ENCODE results near the gene LTBP1. TPM values are rescaled to one million over a fixed set of nuclear protein-coding genes. Genes with fewer than 3 reads are reported as not detected.

LTBP1 gene
- total RNA-seq, 5 donors from 2014 or later (not counting 1 experiment from before 2014, with no cell fraction given) = 0.16 to 0.76 (median 0.43) TPM

- H3K27me3 Mint-ChIP-seq = peaks cover 0 to 1% of the 10 kb centered on the region in 2 donors
- no peaks in the 10 kb centered on the region for H3K4me1 ChIP-seq (ENCODE audit: control insufficient read depth in 1 of 2, extremely low read depth in 1 of 2, insufficient read depth in 2 of 2, low read length in 2 of 2)
- H3K4me3 ChIP-seq (ENCODE audit: control insufficient read depth in 1 of 2, extremely low read depth in 1 of 2, low read length in 1 of 2) = no peak overlapping the region
- no peaks in the 10 kb centered on the region for H3K9me3 Mint-ChIP-seq
- no peak overlapping the region for H3K27ac Mint-ChIP-seq
- no peaks in the 10 kb centered on the region for H3K9me3 ChIP-seq
- ChIA-PET POLR2A (no interaction called here), CTCF (no interaction called here)
- ATAC-seq (replicated peaks in 1 of 4) (no peak), DNase-seq (no peak)
- no peak overlapping the region for H3K4me3 Mint-ChIP-seq
- 80% methylated on average over 1 of the region's 3 CpGs for WGBS (ENCODE audit: insufficient coverage)
- no peak overlapping the region for H3K27ac ChIP-seq (ENCODE audit: low read length)
- H3K4me1 Mint-ChIP-seq = peaks cover 6 to 18% (median 15%) of the 10 kb centered on the region in 3 donors
- H3K36me3 Mint-ChIP-seq = no peaks in the 10 kb centered on the region
- no peaks in the 10 kb centered on the region for H3K36me3 ChIP-seq (ENCODE audit: control insufficient read depth in 2 of 2, extremely low read depth in 1 of 2, insufficient read depth in 1 of 2, low read length in 1 of 2)
- no peaks in the 10 kb centered on the region for H3K27me3 ChIP-seq (replicated peaks in 1 of 2; ENCODE audit: control insufficient read depth in 2 of 2, extremely low read depth in 1 of 2, insufficient read depth in 2 of 2, low read length in 1 of 2)
Observed at GRCh38 chr2:33321876-33322483, 375.2 kb downstream of the LTBP1 start.

DNA sequence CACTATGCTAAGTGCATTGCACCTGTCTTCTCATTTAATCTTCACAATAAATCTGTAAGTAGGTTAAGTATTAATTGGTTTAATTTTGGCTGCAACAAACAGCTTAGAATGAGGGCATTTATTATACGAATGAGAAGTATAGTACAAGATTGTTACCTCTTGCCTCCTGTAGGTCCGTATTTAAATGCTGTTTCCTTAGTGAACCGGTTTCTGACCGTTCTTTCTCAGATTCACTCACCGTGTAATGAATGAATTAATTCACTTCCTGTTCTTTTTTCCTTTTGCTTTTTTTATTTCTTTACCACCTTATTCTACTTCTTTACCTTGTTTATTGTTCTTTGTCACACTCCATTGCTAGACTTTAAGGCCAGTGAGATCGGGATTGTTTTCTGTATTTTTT is 375.9 kb downstream of the LTBP1 start:
- Histone ChIP-seq H3K36me3 (ENCODE audit: control insufficient read depth in 2 of 2, extremely low read depth in 1 of 2, insufficient read depth in 1 of 2, low read length in 1 of 2) (no peaks in the 10 kb centered on the region), H3K4me3 (ENCODE audit: control insufficient read depth in 1 of 2, extremely low read depth in 1 of 2, low read length in 1 of 2) (no peak overlapping the region), H3K27ac (ENCODE audit: low read length) (no peak overlapping the region), H3K27me3 (replicated peaks in 1 of 2; ENCODE audit: control insufficient read depth in 2 of 2, extremely low read depth in 1 of 2, insufficient read depth in 2 of 2, low read length in 1 of 2) (no peaks in the 10 kb centered on the region), H3K4me1 (ENCODE audit: control insufficient read depth in 1 of 2, extremely low read depth in 1 of 2, insufficient read depth in 2 of 2, low read length in 2 of 2) (no peaks in the 10 kb centered on the region), H3K9me3 (no peaks in the 10 kb centered on the region)
- Mint-ChIP-seq H3K27ac (no peak overlapping the region), H3K27me3 (peaks cover 0 to 1% of the 10 kb centered on the region in 2 donors), H3K4me1 (peaks cover 6 to 18% (median 15%) of the 10 kb centered on the region in 3 donors), H3K36me3 (no peaks in the 10 kb centered on the region), H3K9me3 (no peaks in the 10 kb centered on the region), H3K4me3 (no peak overlapping the region)
- no peak for DNase-seq
- WGBS (ENCODE audit: insufficient coverage) = 17% methylated on average over 2 of the region's 6 CpGs
- CTCF ChIA-PET = no interaction called here
- POLR2A ChIA-PET = no interaction called here
- no peak for ATAC-seq (replicated peaks in 1 of 4)

DNA sequence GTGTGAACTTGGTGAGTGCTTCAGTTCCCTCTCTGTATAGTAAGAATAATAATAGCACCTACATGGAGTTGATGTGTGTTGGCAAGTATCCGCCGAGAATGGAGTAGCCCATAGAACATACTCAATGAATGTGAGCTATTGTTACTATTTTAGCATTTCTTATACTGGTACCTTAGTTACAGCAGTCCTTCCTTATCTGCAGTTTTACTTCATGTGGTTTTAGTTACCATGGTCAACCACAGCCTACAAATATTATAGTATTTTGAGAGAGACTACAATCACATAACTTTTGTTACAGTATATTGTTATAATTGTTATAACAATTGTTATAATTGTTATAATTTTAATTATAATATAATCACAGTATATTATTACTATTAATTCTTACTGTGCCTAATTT is 377.2 kb downstream of the LTBP1 start:
- WGBS (ENCODE audit: insufficient coverage) = no CpG with 5 or more reads among the region's 2 CpGs
- no peak overlapping the region for H3K27ac ChIP-seq (ENCODE audit: low read length)
- DNase-seq (no peak), ATAC-seq (replicated peaks in 1 of 4) (no peak)
- H3K4me1 Mint-ChIP-seq = peaks cover 6 to 18% (median 15%) of the 10 kb centered on the region in 3 donors
- H3K4me1 ChIP-seq (ENCODE audit: control insufficient read depth in 1 of 2, extremely low read depth in 1 of 2, insufficient read depth in 2 of 2, low read length in 2 of 2) = no peaks in the 10 kb centered on the region
- no peak overlapping the region for H3K4me3 ChIP-seq (ENCODE audit: control insufficient read depth in 1 of 2, extremely low read depth in 1 of 2, low read length in 1 of 2)
- H3K27me3 Mint-ChIP-seq = peaks cover 1 to 3% of the 10 kb centered on the region in 2 donors
- H3K36me3 Mint-ChIP-seq = no peaks in the 10 kb centered on the region
- ChIA-PET POLR2A (no interaction called here), CTCF (no interaction called here)
- H3K9me3 Mint-ChIP-seq = no peaks in the 10 kb centered on the region
- no peak overlapping the region for H3K27ac Mint-ChIP-seq
- H3K36me3 ChIP-seq (ENCODE audit: control insufficient read depth in 2 of 2, extremely low read depth in 1 of 2, insufficient read depth in 1 of 2, low read length in 1 of 2) = no peaks in the 10 kb centered on the region
- H3K9me3 ChIP-seq = no peaks in the 10 kb centered on the region
- no peaks in the 10 kb centered on the region for H3K27me3 ChIP-seq (replicated peaks in 1 of 2; ENCODE audit: control insufficient read depth in 2 of 2, extremely low read depth in 1 of 2, insufficient read depth in 2 of 2, low read length in 1 of 2)
- no peak overlapping the region for H3K4me3 Mint-ChIP-seq

- H3K27ac Mint-ChIP-seq = no peak overlapping the region
- Histone ChIP-seq H3K27me3 (replicated peaks in 1 of 2; ENCODE audit: control insufficient read depth in 2 of 2, extremely low read depth in 1 of 2, insufficient read depth in 2 of 2, low read length in 1 of 2) (no peaks in the 10 kb centered on the region), H3K36me3 (ENCODE audit: control insufficient read depth in 2 of 2, extremely low read depth in 1 of 2, insufficient read depth in 1 of 2, low read length in 1 of 2) (no peaks in the 10 kb centered on the region), H3K4me3 (ENCODE audit: control insufficient read depth in 1 of 2, extremely low read depth in 1 of 2, low read length in 1 of 2) (no peak overlapping the region), H3K4me1 (ENCODE audit: control insufficient read depth in 1 of 2, extremely low read depth in 1 of 2, insufficient read depth in 2 of 2, low read length in 2 of 2) (no peaks in the 10 kb centered on the region), H3K27ac (ENCODE audit: low read length) (no peak overlapping the region), H3K9me3 (no peaks in the 10 kb centered on the region)
- peaks cover 0 to 3% of the 10 kb centered on the region in 2 donors for H3K27me3 Mint-ChIP-seq
- no peak overlapping the region for H3K4me3 Mint-ChIP-seq
- H3K36me3 Mint-ChIP-seq = no peaks in the 10 kb centered on the region
- peaks cover 6 to 18% (median 15%) of the 10 kb centered on the region in 3 donors for H3K4me1 Mint-ChIP-seq
- WGBS (ENCODE audit: insufficient coverage) = 93% methylated on average over 3 of the region's 4 CpGs
- DNase-seq (no peak), ATAC-seq (replicated peaks in 1 of 4) (no peak)
- ChIA-PET POLR2A (no interaction called here), CTCF (no interaction called here)
- H3K9me3 Mint-ChIP-seq = no peaks in the 10 kb centered on the region
Observed at GRCh38 chr2:33326100-33326499, 379.3 kb downstream of the LTBP1 start.

GRCh38 chr2:33333433-33333832 is 386.7 kb downstream of the LTBP1 start:
- no peak overlapping the region for H3K27ac ChIP-seq (ENCODE audit: low read length)
- H3K4me3 Mint-ChIP-seq = no peak overlapping the region
- ChIA-PET POLR2A (no interaction called here), CTCF (interaction anchor here in 1 of 2 donors (0.7 kb wide), 1 partner anchor 246 kb away, joined by 3 read pairs; no protein-coding TSS in a partner anchor)
- H3K27me3 Mint-ChIP-seq = peaks cover 0 to 9% of the 10 kb centered on the region in 2 donors
- H3K4me1 ChIP-seq (ENCODE audit: control insufficient read depth in 1 of 2, extremely low read depth in 1 of 2, insufficient read depth in 2 of 2, low read length in 2 of 2) = no peaks in the 10 kb centered on the region
- no peaks in the 10 kb centered on the region for H3K4me1 Mint-ChIP-seq
- no peaks in the 10 kb centered on the region for H3K9me3 Mint-ChIP-seq
- H3K36me3 ChIP-seq (ENCODE audit: control insufficient read depth in 2 of 2, extremely low read depth in 1 of 2, insufficient read depth in 1 of 2, low read length in 1 of 2) = no peaks in the 10 kb centered on the region
- no peaks in the 10 kb centered on the region for H3K36me3 Mint-ChIP-seq
- H3K9me3 ChIP-seq = no peaks in the 10 kb centered on the region
- no peak overlapping the region for H3K4me3 ChIP-seq (ENCODE audit: control insufficient read depth in 1 of 2, extremely low read depth in 1 of 2, low read length in 1 of 2)
- 83% methylated on average over 3 of the region's 3 CpGs for WGBS (ENCODE audit: insufficient coverage)
- DNase-seq (no peak), ATAC-seq (replicated peaks in 1 of 4) (no peak)
- H3K27me3 ChIP-seq (replicated peaks in 1 of 2; ENCODE audit: control insufficient read depth in 2 of 2, extremely low read depth in 1 of 2, insufficient read depth in 2 of 2, low read length in 1 of 2) = no peaks in the 10 kb centered on the region
- no peak overlapping the region for H3K27ac Mint-ChIP-seq

DNA sequence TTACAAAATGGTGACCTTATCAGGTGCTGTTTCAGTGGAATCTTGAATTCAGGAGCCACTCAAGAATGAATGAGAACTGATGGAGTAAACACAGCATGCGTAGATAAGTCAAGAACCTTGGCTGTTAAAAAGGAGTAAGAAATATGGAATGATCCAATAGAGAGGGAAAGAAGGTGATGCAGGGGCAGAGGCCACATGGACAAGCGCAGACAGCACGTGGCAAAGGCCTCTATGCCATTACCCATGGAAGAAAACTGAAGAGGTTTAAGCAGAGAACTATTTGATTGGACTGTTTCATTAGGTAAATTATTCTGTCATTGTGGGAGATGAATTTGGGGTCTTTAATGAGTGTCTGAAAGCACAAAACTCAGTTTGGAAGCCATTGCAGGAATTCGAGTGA is 387.3 kb downstream of the LTBP1 start:
- Mint-ChIP-seq H3K27ac (no peak overlapping the region), H3K36me3 (no peaks in the 10 kb centered on the region), H3K9me3 (no peaks in the 10 kb centered on the region), H3K4me3 (no peak overlapping the region), H3K4me1 (no peaks in the 10 kb centered on the region), H3K27me3 (peaks cover 0 to 10% of the 10 kb centered on the region in 2 donors)
- Histone ChIP-seq H3K4me1 (ENCODE audit: control insufficient read depth in 1 of 2, extremely low read depth in 1 of 2, insufficient read depth in 2 of 2, low read length in 2 of 2) (no peaks in the 10 kb centered on the region), H3K9me3 (no peaks in the 10 kb centered on the region), H3K4me3 (ENCODE audit: control insufficient read depth in 1 of 2, extremely low read depth in 1 of 2, low read length in 1 of 2) (no peak overlapping the region), H3K27ac (ENCODE audit: low read length) (no peak overlapping the region), H3K27me3 (replicated peaks in 1 of 2; ENCODE audit: control insufficient read depth in 2 of 2, extremely low read depth in 1 of 2, insufficient read depth in 2 of 2, low read length in 1 of 2) (no peaks in the 10 kb centered on the region), H3K36me3 (ENCODE audit: control insufficient read depth in 2 of 2, extremely low read depth in 1 of 2, insufficient read depth in 1 of 2, low read length in 1 of 2) (no peaks in the 10 kb centered on the region)
- ATAC-seq (replicated peaks in 1 of 4) (no peak), DNase-seq (no peak)
- ChIA-PET POLR2A (no interaction called here), CTCF (no interaction called here)
- 84% methylated on average over 4 of the region's 4 CpGs for WGBS (ENCODE audit: insufficient coverage)

GRCh38 chr2:33335516-33335915 is 388.8 kb downstream of the LTBP1 start:
- no peak for ATAC-seq (replicated peaks in 1 of 4)
- Histone ChIP-seq H3K27me3 (replicated peaks in 1 of 2; ENCODE audit: control insufficient read depth in 2 of 2, extremely low read depth in 1 of 2, insufficient read depth in 2 of 2, low read length in 1 of 2) (no peaks in the 10 kb centered on the region), H3K9me3 (no peaks in the 10 kb centered on the region), H3K4me3 (ENCODE audit: control insufficient read depth in 1 of 2, extremely low read depth in 1 of 2, low read length in 1 of 2) (no peak overlapping the region), H3K27ac (ENCODE audit: low read length) (no peak overlapping the region), H3K36me3 (ENCODE audit: control insufficient read depth in 2 of 2, extremely low read depth in 1 of 2, insufficient read depth in 1 of 2, low read length in 1 of 2) (no peaks in the 10 kb centered on the region), H3K4me1 (ENCODE audit: control insufficient read depth in 1 of 2, extremely low read depth in 1 of 2, insufficient read depth in 2 of 2, low read length in 2 of 2) (no peaks in the 10 kb centered on the region)
- ChIA-PET CTCF (no interaction called here), POLR2A (no interaction called here)
- Mint-ChIP-seq H3K27me3 (peaks cover 0 to 10% of the 10 kb centered on the region in 2 donors), H3K9me3 (no peaks in the 10 kb centered on the region), H3K4me3 (no peak overlapping the region), H3K27ac (no peak overlapping the region), H3K36me3 (no peaks in the 10 kb centered on the region), H3K4me1 (no peaks in the 10 kb centered on the region)
- DNase-seq = no peak
- WGBS (ENCODE audit: insufficient coverage) = 96% methylated on average over 3 of the region's 3 CpGs

All from T-cell (primary cell).